MM.1S (cell line): ENCODE results near the gene ZNF333.

Experiments used
- CTCF ChIP-seq: fragments of 300-600 bp; sonication (generic); IDR thresholded peaks from 2 replicates; pipeline ENCODE4 v1.5.1; 2016; ENCODE audit warnings: antibody characterized with exemption, low read length, mixed read lengths
- EZH2phosphoT487 ChIP-seq: fragments of 300-600 bp; sonication (generic); IDR thresholded peaks from 2 replicates; pipeline ENCODE4 v1.6.1; 2018; ENCODE audit warnings: antibody characterized with exemption, low read length

GRCh38 chr19:14673088-14673487 is 16.8 kb upstream of the ZNF333 start:
- TF ChIP-seq CTCF, result no peak
- no peak for TF ChIP-seq EZH2phosphoT487
